WTC11 (cell line): ENCODE results near the gene DNAI7. TPM values are rescaled to one million over a fixed set of nuclear protein-coding genes. Genes with fewer than 3 reads are reported as not detected.

ENCODE experiments used
- ATAC-seq: fragments of 200-7000 bp; cut with Tn5 transposase; 2 replicates; pipeline ENCODE4 v1.10.0; 2021; ENCODE audit warnings: mild to moderate bottlenecking, moderate library complexity
- CTCF ChIA-PET: fragments of 300-600 bp; sonication (Branson Sonifier 250); formaldehyde crosslinking; loops from one replicate; lab custom pipeline; 2021; ENCODE audit warnings: antibody characterized with exemption; lab: Charles Lee
- POLR2A ChIA-PET: fragments of 350-600 bp; sonication (Branson Sonifier 250); formaldehyde crosslinking; loops from one replicate; lab custom pipeline; 2021; ENCODE audit warnings: antibody characterized with exemption; lab: Charles Lee
- DNase-seq: peaks from one replicate; pipeline ENCODE4 v3.0.0; 2021; ENCODE audit warnings: low spot score
- H3K27ac Mint-ChIP-seq: 2 replicates; pipeline ENCODE4 v1.8.0; 2021; ENCODE audit warnings: mixed read lengths
- H3K27me3 Mint-ChIP-seq: 2 replicates; pipeline ENCODE4 v1.8.0; 2021; ENCODE audit warnings: low read depth, mild to moderate bottlenecking, moderate library complexity, mixed read lengths
- H3K36me3 Mint-ChIP-seq: 2 replicates; pipeline ENCODE4 v1.8.0; 2021; ENCODE audit warnings: mixed read lengths
- H3K4me1 Mint-ChIP-seq: 2 replicates; pipeline ENCODE4 v1.8.0; 2022; ENCODE audit warnings: mixed read lengths
- H3K4me3 Mint-ChIP-seq: 2 replicates; pipeline ENCODE4 v1.8.0; 2021; ENCODE audit warnings: mild to moderate bottlenecking, moderate library complexity, mixed read lengths
- H3K9me3 Mint-ChIP-seq: 2 replicates; pipeline ENCODE4 v1.8.0; 2021; ENCODE audit warnings: mixed read lengths
- AR ChIP-seq: fragments of 250-450 bp; sonication (Bioruptor Pico); IDR thresholded peaks from 2 replicates; pipeline ENCODE4 v1.9.0; 2021; ENCODE audit warnings: mild to moderate bottlenecking
- ATF6 ChIP-seq: sonication (generic); formaldehyde crosslinking; IDR thresholded peaks from 2 replicates; pipeline ENCODE4 v1.8.1; 2023; ENCODE audit warnings: mild to moderate bottlenecking, missing genetic modification reagents
- CBFB ChIP-seq: sonication (generic); formaldehyde crosslinking; IDR thresholded peaks from 2 replicates; pipeline ENCODE4 v1.8.1; 2022; ENCODE audit warnings: mild to moderate bottlenecking, low read depth, missing genetic modification reagents
- CTCF ChIP-seq: fragments of 200-600 bp; IDR thresholded peaks from 2 replicates; pipeline ENCODE4 v1.8.0; 2022; ENCODE audit warnings: antibody characterized with exemption
- E2F5 ChIP-seq: sonication (generic); formaldehyde crosslinking; IDR thresholded peaks from 2 replicates; pipeline ENCODE4 v1.8.1; 2022; ENCODE audit warnings: mild to moderate bottlenecking, moderate library complexity, missing genetic modification reagents
- ELF4 ChIP-seq: sonication (generic); formaldehyde crosslinking; IDR thresholded peaks from 2 replicates; pipeline ENCODE4 v1.8.1; 2022; ENCODE audit warnings: low read depth, mild to moderate bottlenecking, moderate library complexity, missing genetic modification reagents
- ERG ChIP-seq: fragments of 250-450 bp; sonication (Bioruptor Pico); IDR thresholded peaks from 2 replicates; pipeline ENCODE4 v1.8.0; 2021; ENCODE audit warnings: mild to moderate bottlenecking
- ESRRA ChIP-seq: sonication (generic); formaldehyde crosslinking; IDR thresholded peaks from 2 replicates; pipeline ENCODE4 v1.8.1; 2022; ENCODE audit warnings: mild to moderate bottlenecking, missing genetic modification reagents, borderline replicate concordance
- FOXP4 ChIP-seq: sonication (generic); formaldehyde crosslinking; IDR thresholded peaks from 2 replicates; pipeline ENCODE4 v1.8.0; 2022; ENCODE audit warnings: mild to moderate bottlenecking, missing genetic modification reagents
- GTF2I ChIP-seq: fragments of 250-450 bp; sonication (Bioruptor Pico); conservative IDR thresholded peaks from 2 replicates; pipeline ENCODE4 v1.4.0; 2021; ENCODE audit warnings: mild to moderate bottlenecking
- HMGA2 ChIP-seq: fragments of 250-450 bp; sonication (Bioruptor Pico); IDR thresholded peaks from 2 replicates; pipeline ENCODE4 v1.4.0; 2021; ENCODE audit warnings: mild to moderate bottlenecking, moderate library complexity
- MAX ChIP-seq: sonication (generic); formaldehyde crosslinking; IDR thresholded peaks from 2 replicates; pipeline ENCODE4 v1.8.0; 2022; ENCODE audit warnings: mild to moderate bottlenecking, missing genetic modification reagents
- NFYB ChIP-seq: sonication (generic); formaldehyde crosslinking; conservative IDR thresholded peaks from 2 replicates; pipeline ENCODE4 v1.8.0; 2022; ENCODE audit warnings: low read depth, missing genetic modification reagents
- NR2C2 ChIP-seq: sonication (generic); formaldehyde crosslinking; IDR thresholded peaks from 2 replicates; pipeline ENCODE4 v1.8.0; 2022; ENCODE audit warnings: mild to moderate bottlenecking, missing genetic modification reagents
- RELA ChIP-seq: sonication (generic); formaldehyde crosslinking; IDR thresholded peaks from 2 replicates; pipeline ENCODE4 v1.8.1; 2022; ENCODE audit warnings: missing genetic modification reagents, mild to moderate bottlenecking, borderline replicate concordance
- USF2 ChIP-seq: sonication (generic); formaldehyde crosslinking; IDR thresholded peaks from 2 replicates; pipeline ENCODE4 v1.8.1; 2023; ENCODE audit warnings: mild to moderate bottlenecking, missing genetic modification reagents, moderate library complexity
- ZBTB21 ChIP-seq: sonication (generic); formaldehyde crosslinking; IDR thresholded peaks from 2 replicates; pipeline ENCODE4 v1.8.1; 2023; ENCODE audit warnings: mild to moderate bottlenecking, missing genetic modification reagents, borderline replicate concordance
- ZNF138 ChIP-seq: sonication (generic); formaldehyde crosslinking; conservative IDR thresholded peaks from 2 replicates; pipeline ENCODE4 v1.8.1; 2022; ENCODE audit warnings: mild to moderate bottlenecking, moderate library complexity, missing genetic modification reagents
- ZNF219 ChIP-seq: sonication (generic); formaldehyde crosslinking; IDR thresholded peaks from 2 replicates; pipeline ENCODE4 v1.8.0; 2023; ENCODE audit warnings: missing genetic modification reagents, mild to moderate bottlenecking, borderline replicate concordance
- ZNF317 ChIP-seq: sonication (generic); formaldehyde crosslinking; IDR thresholded peaks from 2 replicates; pipeline ENCODE4 v1.8.1; 2023; ENCODE audit warnings: low read depth, mild to moderate bottlenecking, moderate library complexity, missing genetic modification reagents, borderline replicate concordance
- ZNF671 ChIP-seq: fragments of 250-450 bp; sonication (Bioruptor Pico); IDR thresholded peaks from 2 replicates; pipeline ENCODE4 v1.8.0; 2021; ENCODE audit warnings: mild to moderate bottlenecking
- total RNA-seq: library from RNA; stranded (reverse); gene quantifications from 3 replicates; pipeline ENCODE4 v1.2.3, GENCODE V29; 2021

The DNAI7 gene
- total RNA-seq, 1 experiment from 2014 or later = not detected

GRCh38 chr12:25119020-25119419 lies 75.9 kb downstream of the DNAI7 start (continued):
- TF ChIP-seq FOXP4 = no peak
- TF ChIP-seq, all 79 proteins: peak for 0

GRCh38 chr12:25115677-25116076 lies 79.3 kb downstream of the DNAI7 start:
- Mint-ChIP-seq H3K9me3 (no peaks in the 10 kb centered on the region), H3K27ac (no peak overlapping the region), H3K4me1 (no peaks in the 10 kb centered on the region), H3K4me3 (no peak overlapping the region), H3K36me3 (no peaks in the 10 kb centered on the region), H3K27me3 (no peaks in the 10 kb centered on the region)
- ChIA-PET CTCF (interaction anchor here (1.0 kb wide), 1 partner anchor 125 kb away, joined by 5 read pairs; no protein-coding TSS in a partner anchor), POLR2A (no interaction called here)
- TF ChIP-seq CBFB (CRISPR knock-in tag) (no peak), ZNF219 (CRISPR knock-in tag) (no peak), ERG (no peak), AR (CRISPR knock-in tag) (no peak), ZNF671 (no peak), E2F5 (CRISPR knock-in tag) (no peak), ZNF138 (CRISPR knock-in tag) (no peak), USF2 (CRISPR knock-in tag) (no peak), HMGA2 (no peak), ZBTB21 (CRISPR knock-in tag) (no peak), RELA (CRISPR knock-in tag) (no peak), NR2C2 (no peak), GTF2I (CRISPR knock-in tag) (no peak), MAX (CRISPR knock-in tag) (no peak)
- no peak for ATAC-seq
- DNase-seq = no peak

- Mint-ChIP-seq H3K9me3 (0 out of 2 replicates have a peak, but pooled peaks cover 4% of the 10 kb centered on the region), H3K4me1 (no peaks in the 10 kb centered on the region), H3K36me3 (no peaks in the 10 kb centered on the region), H3K27ac (no peak overlapping the region), H3K4me3 (no peak overlapping the region), H3K27me3 (no peaks in the 10 kb centered on the region)
- ChIA-PET CTCF (no interaction called here), POLR2A (no interaction called here)
- DNase-seq (no peak), ATAC-seq (no peak)
- TF ChIP-seq NFYB (CRISPR knock-in tag) (no peak), ATF6 (CRISPR knock-in tag) (no peak), HMGA2 (no peak), ESRRA (CRISPR knock-in tag) (no peak), ZNF317 (no peak), ELF4 (CRISPR knock-in tag) (no peak), CTCF (no peak), ZNF671 (no peak)
Measured at GRCh38 chr12:25113651-25114050, 81.3 kb downstream of the DNAI7 start.
